GM10248 (cell line): ENCODE measurements around the gene WDR27.

Experiments used
- CTCF ChIA-PET: fragments of 300-600 bp; sonication (Branson Sonifier 250); formaldehyde crosslinking; extraction: SDS; loops from one replicate; lab custom pipeline; 2021; ENCODE audit warnings: antibody characterized with exemption; lab: Yijun Ruan, JAX
- POLR2A ChIA-PET: fragments of 350-650 bp; sonication (Branson Sonifier 250); formaldehyde crosslinking; extraction: SDS; loops from one replicate; lab custom pipeline; 2020; ENCODE audit warnings: antibody characterized with exemption; lab: Yijun Ruan, JAX
- DNase-seq: peaks from one replicate; pipeline ENCODE4 v3.0.0; 2012; ENCODE audit errors: extremely low spot score
- CTCF ChIP-seq: IDR thresholded peaks from 2 replicates; pipeline ENCODE4 v1.5.1; 2012; ENCODE audit warnings: mild to moderate bottlenecking, low read depth; ENCODE audit errors: extremely low read depth, missing control alignments, control extremely low read depth

Gene WDR27

GRCh38 chr6:169695131-169695530 is 6.7 kb downstream of the WDR27 start:
- DNase-seq = no peak
- ChIA-PET CTCF (no interaction called here), POLR2A (interaction anchor here (0.6 kb wide), 1 partner anchor 16 kb away, joined by 3 read pairs; no protein-coding TSS in a partner anchor)
- TF ChIP-seq CTCF = no peak

GRCh38 chr6:169692516-169692915 is 9.3 kb downstream of the WDR27 start:
- POLR2A ChIA-PET = no interaction called here
- CTCF ChIA-PET = interaction anchor here (1.2 to 1.9 kb wide), 4 partner anchors 9 to 25 kb away, joined by 3 to 5 read pairs (median 3); partner anchors contain the start of genes C6orf120 and WDR27
- DNase-seq = no peak
- no peak for TF ChIP-seq CTCF

- TF ChIP-seq CTCF = no peak
- ChIA-PET CTCF (no interaction called here), POLR2A (no interaction called here)
- DNase-seq = no peak
Observed at GRCh38 chr6:169691260-169691659, 10.6 kb downstream of the WDR27 start.

GRCh38 chr6:169689287-169689686 is 12.5 kb downstream of the WDR27 start:
- TF ChIP-seq CTCF = no peak
- ChIA-PET POLR2A (no interaction called here), CTCF (no interaction called here)
- no peak for DNase-seq

- DNase-seq = no peak
- CTCF ChIA-PET = no interaction called here
- no peak for TF ChIP-seq CTCF
- POLR2A ChIA-PET = no interaction called here
Observed at GRCh38 chr6:169685860-169686259, 16.0 kb downstream of the WDR27 start.

GRCh38 chr6:169684056-169684455 is 17.8 kb downstream of the WDR27 start:
- no peak for TF ChIP-seq CTCF
- no peak for DNase-seq
- POLR2A ChIA-PET = no interaction called here
- CTCF ChIA-PET = interaction anchor here (1.2 kb wide), 1 partner anchor 9 kb away, joined by 3 read pairs; no protein-coding TSS in a partner anchor
